Measurements from ENCODE around the gene IGF2BP2. TPM values are rescaled to one million over a fixed set of nuclear protein-coding genes. Genes with fewer than 3 reads are reported as not detected.

The IGF2BP2 gene
- total RNA-seq, 1 donor from 2014 or later: 17.4 TPM

GRCh38 chr3:185741586-185741985 lies 83.3 kb downstream of the IGF2BP2 start:
- Histone ChIP-seq H3K27ac (no peak overlapping the region), H3K4me3 (no peak overlapping the region), H3K9me3 (no peaks in the 10 kb centered on the region), H3K4me1 (peaks cover 5% of the 10 kb centered on the region), H3K36me3 (no peaks in the 10 kb centered on the region), H3K27me3 (no peaks in the 10 kb centered on the region)
- ATAC-seq (no peak), DNase-seq (no peak)
- TF ChIP-seq CTCF (IDR thresholded peaks at IDR 0.05): no peak
- intact Hi-C loops (cut with DNase I): no loop called here

DNA sequence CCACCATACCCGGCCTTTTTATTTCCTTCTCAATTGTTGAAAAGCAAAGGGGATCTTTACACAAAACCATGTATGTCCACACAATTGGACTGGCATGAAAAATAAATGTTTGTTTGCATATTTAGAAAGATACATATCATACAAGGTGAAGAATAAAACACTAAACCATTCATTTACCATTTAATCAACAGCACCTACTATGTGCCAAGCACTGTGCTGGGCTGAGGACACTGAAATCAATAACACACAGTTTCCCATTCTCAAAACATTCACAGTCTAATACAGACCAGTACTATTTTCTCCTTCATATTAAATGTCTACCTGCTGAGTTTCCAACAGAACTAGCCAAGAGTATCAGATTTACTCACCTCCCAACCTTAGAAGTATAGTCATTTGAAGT lies 84.7 kb downstream of the IGF2BP2 start:
- Histone ChIP-seq H3K9me3 (no peaks in the 10 kb centered on the region), H3K27me3 (no peaks in the 10 kb centered on the region), H3K36me3 (no peaks in the 10 kb centered on the region), H3K4me3 (no peak overlapping the region), H3K27ac (no peak overlapping the region), H3K4me1 (peaks cover 5% of the 10 kb centered on the region)
- TF ChIP-seq CTCF (IDR thresholded peaks at IDR 0.05): no peak
- ATAC-seq (no peak), DNase-seq (no peak)
- intact Hi-C loops (cut with DNase I): no loop called here

DNA sequence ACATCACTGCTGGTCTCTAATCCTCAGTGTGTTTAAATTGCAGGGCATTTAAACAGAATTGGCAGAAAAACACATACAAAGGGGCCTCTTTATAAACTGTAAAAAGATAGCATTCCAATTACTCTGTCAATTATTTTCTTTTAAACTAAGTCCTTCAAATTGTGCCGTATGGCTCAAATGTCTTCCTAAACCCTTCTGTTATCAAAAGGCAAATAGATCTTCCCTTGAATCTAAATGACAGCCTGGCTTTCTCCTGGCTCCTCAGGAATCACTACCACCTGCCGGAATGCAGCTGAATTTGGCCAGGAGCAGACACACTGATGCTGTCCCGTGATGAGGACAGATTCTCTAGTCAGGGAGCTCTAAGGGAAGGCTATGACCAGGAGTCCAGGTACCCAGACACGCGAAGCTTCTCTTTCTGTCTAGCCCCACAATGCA lies 85.6 kb downstream of the IGF2BP2 start:
- H3K4me1 ChIP-seq: peaks cover 7% of the 10 kb centered on the region
- H3K9me3 ChIP-seq: no peaks in the 10 kb centered on the region
- DNase-seq: no peak
- H3K36me3 ChIP-seq: no peaks in the 10 kb centered on the region
- H3K27me3 ChIP-seq: no peaks in the 10 kb centered on the region
- no peak for ATAC-seq
- no peak overlapping the region for H3K27ac ChIP-seq
- intact Hi-C loops (cut with DNase I): no loop called here
- H3K4me3 ChIP-seq: no peak overlapping the region
- no peak for TF ChIP-seq CTCF (IDR thresholded peaks at IDR 0.05)

GRCh38 chr3:185737740-185738680 lies 86.8 kb downstream of the IGF2BP2 start:
- Histone ChIP-seq H3K27ac (no peak overlapping the region), H3K27me3 (no peaks in the 10 kb centered on the region), H3K36me3 (no peaks in the 10 kb centered on the region), H3K4me1 (peaks cover 7% of the 10 kb centered on the region), H3K9me3 (no peaks in the 10 kb centered on the region), H3K4me3 (no peak overlapping the region)
- TF ChIP-seq CTCF (IDR thresholded peaks at IDR 0.05): no peak
- peak; percentile 15 for ATAC-seq
- no peak for DNase-seq
- intact Hi-C loops (cut with DNase I): no loop called here

DNA sequence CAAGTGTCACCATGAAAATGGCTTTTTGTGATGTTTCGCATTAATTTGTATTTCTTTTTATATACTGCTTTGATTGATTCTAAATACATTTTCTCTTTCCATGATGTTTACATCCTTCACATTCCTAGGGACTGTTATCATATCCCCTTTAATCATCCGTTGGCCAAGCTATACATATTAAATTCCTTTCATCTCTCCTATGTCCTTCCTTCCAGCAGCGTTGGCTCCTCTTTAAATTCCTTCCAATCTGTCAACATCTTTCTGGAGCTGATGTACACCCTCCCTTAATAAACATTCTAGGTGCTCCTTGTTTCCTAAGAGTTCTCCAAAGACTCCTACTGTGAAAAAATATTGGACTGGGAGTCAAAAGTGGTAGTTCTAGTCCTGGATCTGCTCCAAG lies 87.8 kb downstream of the IGF2BP2 start:
- no peak for ATAC-seq
- no peak for TF ChIP-seq CTCF (IDR thresholded peaks at IDR 0.05)
- intact Hi-C loops (cut with DNase I): no loop called here
- Histone ChIP-seq H3K9me3 (no peaks in the 10 kb centered on the region), H3K36me3 (no peaks in the 10 kb centered on the region), H3K27ac (no peak overlapping the region), H3K27me3 (no peaks in the 10 kb centered on the region), H3K4me3 (no peak overlapping the region), H3K4me1 (peaks cover 7% of the 10 kb centered on the region)
- no peak for DNase-seq
